ENCODE data around the gene DSN1. TPM values are rescaled to one million over a fixed set of nuclear protein-coding genes. Genes with fewer than 3 reads are reported as not detected.
"Not testable (repeated sequence)": the region's sequence is repeated elsewhere in the genome, so short reads cannot be mapped to it uniquely, and the experiment has no call there.

The DSN1 gene
- total RNA-seq, 2 experiments from 2014 or later = 36.0 to 42.7 TPM

DNA sequence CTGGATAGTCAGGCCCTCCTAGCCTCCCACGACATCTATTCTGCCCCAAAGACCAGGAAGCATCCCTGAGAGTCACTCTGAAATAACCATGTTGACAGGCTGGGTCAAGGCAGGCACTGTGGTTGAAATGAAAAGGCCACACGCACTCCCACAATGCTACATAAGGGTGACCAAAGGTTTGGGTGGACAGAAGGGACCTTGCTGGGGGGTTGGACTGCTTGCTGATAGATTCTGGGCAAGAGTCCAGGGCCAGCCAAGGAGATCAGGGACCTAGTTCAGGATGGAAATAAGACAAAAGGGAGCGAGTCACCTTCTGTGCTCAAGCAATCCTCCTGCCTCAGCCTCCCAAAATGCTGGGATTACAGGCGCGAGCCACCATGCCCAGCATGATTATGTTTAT, 32.5 kb upstream of the DSN1 start:
- CTCF ChIA-PET = no interaction called here
- peaks cover 2% of the 10 kb centered on the region for H3K4me1 Mint-ChIP-seq
- H3K27me3 Mint-ChIP-seq = no peaks in the 10 kb centered on the region
- H3K27ac Mint-ChIP-seq = no peak overlapping the region
- no peaks in the 10 kb centered on the region for H3K36me3 Mint-ChIP-seq
- no peak for DNase-seq
- no peak for ATAC-seq
- no peaks in the 10 kb centered on the region for H3K9me3 Mint-ChIP-seq (ENCODE audit: low read depth)
- H3K4me3 Mint-ChIP-seq = no peak overlapping the region

DNA sequence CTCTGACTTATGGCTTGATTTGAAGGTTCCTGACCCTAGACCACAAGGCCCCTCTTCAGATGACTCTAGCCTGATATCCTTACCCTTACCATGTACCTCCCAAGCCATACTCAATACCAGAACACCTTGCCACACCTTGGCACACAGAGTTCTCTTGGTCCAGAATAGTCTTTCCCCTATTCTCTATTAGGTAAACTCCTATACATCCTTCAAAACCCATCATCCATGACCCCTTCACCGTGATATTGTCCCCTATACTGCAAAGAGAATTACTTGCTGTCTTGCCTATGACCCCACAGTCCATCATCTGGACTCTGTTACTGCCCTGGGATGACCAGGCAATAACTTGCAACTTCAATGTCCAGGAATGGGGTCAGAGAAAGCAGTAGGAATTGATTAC, 31.8 kb upstream of the DSN1 start:
- no peaks in the 10 kb centered on the region for H3K9me3 Mint-ChIP-seq (ENCODE audit: low read depth)
- DNase-seq (no peak), ATAC-seq (no peak)
- H3K4me3 Mint-ChIP-seq = no peak overlapping the region
- H3K27ac Mint-ChIP-seq = no peak overlapping the region
- H3K27me3 Mint-ChIP-seq = no peaks in the 10 kb centered on the region
- CTCF ChIA-PET = no interaction called here
- no peaks in the 10 kb centered on the region for H3K36me3 Mint-ChIP-seq
- peaks cover 2% of the 10 kb centered on the region for H3K4me1 Mint-ChIP-seq

DNA sequence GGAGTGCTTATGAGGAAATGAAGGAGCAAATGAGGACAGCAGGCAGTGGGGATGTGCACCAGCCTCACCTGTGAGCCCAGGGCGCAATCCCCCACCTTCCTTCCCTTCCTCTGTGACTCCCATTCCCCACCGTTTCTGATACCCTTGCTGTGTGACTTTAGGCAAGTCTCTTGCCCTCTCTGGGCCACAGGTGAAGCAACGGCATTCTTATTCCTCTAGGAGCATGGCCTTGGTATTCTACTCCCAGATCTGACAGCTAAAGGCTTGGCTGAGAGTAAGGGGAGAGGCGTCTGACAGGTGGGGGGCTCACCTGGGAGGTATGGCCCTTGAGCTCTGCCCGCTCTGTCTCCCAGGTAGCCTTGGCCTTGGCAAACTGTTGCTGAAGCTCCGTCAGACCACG, 30.9 kb upstream of the DSN1 start:
- Mint-ChIP-seq H3K36me3 (no peaks in the 10 kb centered on the region), H3K27me3 (no peaks in the 10 kb centered on the region), H3K27ac (no peak overlapping the region), H3K9me3 (ENCODE audit: low read depth) (no peaks in the 10 kb centered on the region), H3K4me1 (peaks cover 2% of the 10 kb centered on the region), H3K4me3 (no peak overlapping the region)
- DNase-seq (no peak), ATAC-seq (no peak)
- CTCF ChIA-PET = no interaction called here

DNA sequence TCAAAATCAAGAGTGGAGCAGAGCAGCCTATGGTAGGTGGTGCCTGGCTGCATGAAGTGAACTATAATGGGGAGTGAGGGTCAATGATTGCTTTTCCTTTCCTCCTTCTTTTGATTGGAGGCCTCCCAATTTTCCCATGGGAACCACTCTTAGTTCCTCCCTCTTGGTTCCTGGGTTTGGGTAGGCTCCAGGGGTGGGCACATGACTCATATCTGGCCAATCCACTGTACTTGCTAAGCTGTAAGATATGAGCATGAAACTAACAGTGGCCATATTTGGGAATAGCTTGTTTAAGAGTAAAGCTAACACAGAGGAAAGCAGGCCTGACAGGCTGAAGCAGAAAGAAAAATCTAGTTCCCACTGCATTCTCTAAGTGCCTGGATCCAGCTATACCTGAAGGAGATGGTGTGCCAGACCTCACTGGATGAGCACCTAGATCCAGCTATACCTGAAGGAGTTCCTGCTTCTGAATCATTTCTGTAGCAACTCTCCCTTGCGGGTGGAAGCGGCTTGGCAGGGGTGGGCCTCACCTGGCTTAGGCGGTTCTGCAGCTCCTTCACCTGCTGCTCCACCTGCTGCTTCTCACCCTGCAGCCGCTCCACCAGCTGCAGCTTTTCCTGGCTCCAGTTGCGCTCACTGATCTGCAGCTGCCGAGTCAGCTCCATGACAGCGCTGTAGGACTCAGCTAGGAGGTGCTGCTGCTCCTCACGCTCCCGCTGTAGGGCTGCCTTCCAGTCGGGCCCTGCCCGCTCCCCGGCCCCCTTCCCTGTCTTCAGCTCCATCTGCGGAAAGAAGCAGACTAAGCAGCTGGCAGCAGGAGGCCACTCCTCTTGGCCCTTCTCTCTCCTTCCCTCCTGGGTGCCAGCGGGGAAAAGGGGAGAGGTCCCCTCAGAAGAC, 29.0 kb upstream of the DSN1 start:
- Mint-ChIP-seq H3K4me1 (no peaks in the 10 kb centered on the region), H3K9me3 (ENCODE audit: low read depth) (no peaks in the 10 kb centered on the region), H3K4me3 (no peak overlapping the region), H3K27ac (no peak overlapping the region), H3K27me3 (no peaks in the 10 kb centered on the region), H3K36me3 (no peaks in the 10 kb centered on the region)
- ATAC-seq (no peak), DNase-seq (no peak)
- CTCF ChIA-PET = interaction anchor here (0.5 to 1.3 kb wide), 3 partner anchors 10 to 194 kb away, joined by 3 to 4 read pairs (median 3); no protein-coding TSS in a partner anchor

DNA sequence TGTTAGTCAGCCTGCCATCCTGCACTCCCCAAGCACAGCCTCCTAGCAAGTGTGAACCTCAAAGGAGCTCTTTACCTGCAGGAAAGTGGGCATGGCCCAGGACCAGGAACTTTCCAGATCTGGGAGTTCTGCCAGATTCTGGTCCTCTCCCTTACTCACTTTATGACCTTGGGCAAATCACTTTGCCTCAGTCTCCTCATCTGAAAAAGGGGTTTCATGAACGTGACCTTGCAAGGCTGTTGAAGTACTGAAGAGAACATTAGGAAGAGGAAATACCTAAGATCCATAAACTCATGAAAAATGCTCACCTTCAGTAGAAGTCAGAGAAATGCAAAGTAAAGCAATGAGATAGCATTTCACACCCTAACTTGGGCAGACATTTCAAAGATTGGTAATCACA, 26.8 kb upstream of the DSN1 start:
- Mint-ChIP-seq H3K27ac (no peak overlapping the region), H3K4me3 (no peak overlapping the region), H3K9me3 (ENCODE audit: low read depth) (no peaks in the 10 kb centered on the region), H3K4me1 (no peaks in the 10 kb centered on the region), H3K27me3 (no peaks in the 10 kb centered on the region), H3K36me3 (no peaks in the 10 kb centered on the region)
- no peak for DNase-seq
- CTCF ChIA-PET = interaction anchor here (1.8 kb wide), 1 partner anchor 8 kb away, joined by 16 read pairs; no protein-coding TSS in a partner anchor
- no peak for ATAC-seq

DNA sequence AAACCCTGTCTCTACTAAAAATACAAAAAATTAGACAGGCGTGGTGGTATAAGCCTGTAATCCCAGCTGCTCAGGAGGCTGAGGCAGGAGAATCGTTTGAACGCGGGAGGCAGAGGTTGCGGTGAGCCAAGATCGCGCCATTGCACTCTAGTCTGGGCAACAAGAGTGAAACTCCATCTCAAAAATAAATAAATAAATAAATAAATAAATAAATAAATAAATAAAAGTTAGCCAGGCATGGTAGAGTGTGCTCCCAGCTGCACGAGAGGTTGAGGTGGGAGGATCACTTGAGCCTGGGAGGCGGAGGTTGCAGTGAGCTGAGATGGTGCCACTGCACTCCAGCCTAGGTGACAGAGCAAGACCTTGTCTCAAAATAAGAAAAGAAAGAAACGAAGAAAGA, 25.8 kb upstream of the DSN1 start:
- H3K27ac Mint-ChIP-seq; DNase-seq; H3K36me3 Mint-ChIP-seq; ATAC-seq; H3K4me3 Mint-ChIP-seq; H3K9me3 Mint-ChIP-seq (ENCODE audit: low read depth); H3K27me3 Mint-ChIP-seq; H3K4me1 Mint-ChIP-seq: not testable (repeated sequence)
- CTCF ChIA-PET = interaction anchor here (1.8 kb wide), 1 partner anchor 9 kb away, joined by 16 read pairs; no protein-coding TSS in a partner anchor

DNA sequence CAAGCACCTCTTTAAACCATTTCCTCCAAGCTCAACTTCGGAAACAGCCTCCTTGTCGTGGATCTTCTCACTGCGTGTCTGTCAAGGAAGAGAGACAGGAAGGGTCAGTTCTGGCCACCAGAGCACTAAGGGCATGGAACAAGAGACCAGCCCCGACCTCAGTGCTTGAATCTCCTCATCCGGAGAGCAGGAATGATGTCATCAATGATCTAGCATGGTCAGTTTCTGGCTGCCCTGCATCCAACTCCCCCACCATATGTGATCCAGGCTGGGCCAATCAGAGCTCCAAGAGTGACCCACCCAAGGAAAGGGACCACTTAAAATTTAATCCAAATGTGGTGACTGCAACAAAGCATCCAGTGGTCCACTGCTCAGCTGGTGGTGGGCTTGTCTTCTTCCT, 23.3 kb upstream of the DSN1 start:
- H3K36me3 Mint-ChIP-seq = no peaks in the 10 kb centered on the region
- H3K27me3 Mint-ChIP-seq = no peaks in the 10 kb centered on the region
- CTCF ChIA-PET = interaction anchor here (1.1 to 4.0 kb wide), 2 partner anchors 12 to 240 kb away, joined by 3 to 23 read pairs; no protein-coding TSS in a partner anchor
- no peak overlapping the region for H3K27ac Mint-ChIP-seq
- ATAC-seq (no peak), DNase-seq (no peak)
- no peaks in the 10 kb centered on the region for H3K4me1 Mint-ChIP-seq
- no peak overlapping the region for H3K4me3 Mint-ChIP-seq
- no peaks in the 10 kb centered on the region for H3K9me3 Mint-ChIP-seq (ENCODE audit: low read depth)

DNA sequence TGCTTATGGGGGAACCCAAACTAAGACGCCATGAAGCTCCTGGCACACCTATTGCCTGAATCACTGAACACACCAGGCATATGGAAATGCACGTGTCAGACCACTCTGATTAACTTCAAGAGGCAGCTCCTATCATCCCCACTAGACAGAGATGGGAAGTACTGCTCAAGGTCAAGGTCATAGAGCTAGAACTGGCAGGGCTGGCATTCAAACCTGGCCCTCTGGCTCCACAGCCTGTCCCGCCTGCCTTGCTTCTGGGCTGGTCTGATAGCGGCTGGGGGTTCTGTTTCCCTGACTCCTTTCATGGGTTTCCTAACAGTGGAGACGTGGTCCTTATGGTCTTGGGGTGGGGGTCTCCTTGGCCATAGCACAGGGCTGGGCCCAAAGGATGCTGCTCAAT, 22.6 kb upstream of the DSN1 start:
- Mint-ChIP-seq H3K4me3 (no peak overlapping the region), H3K27me3 (no peaks in the 10 kb centered on the region), H3K4me1 (no peaks in the 10 kb centered on the region), H3K36me3 (no peaks in the 10 kb centered on the region), H3K9me3 (ENCODE audit: low read depth) (no peaks in the 10 kb centered on the region), H3K27ac (no peak overlapping the region)
- CTCF ChIA-PET = interaction anchor here (4.0 kb wide), 1 partner anchor 12 kb away, joined by 23 read pairs; no protein-coding TSS in a partner anchor
- no peak for ATAC-seq
- DNase-seq = no peak

DNA sequence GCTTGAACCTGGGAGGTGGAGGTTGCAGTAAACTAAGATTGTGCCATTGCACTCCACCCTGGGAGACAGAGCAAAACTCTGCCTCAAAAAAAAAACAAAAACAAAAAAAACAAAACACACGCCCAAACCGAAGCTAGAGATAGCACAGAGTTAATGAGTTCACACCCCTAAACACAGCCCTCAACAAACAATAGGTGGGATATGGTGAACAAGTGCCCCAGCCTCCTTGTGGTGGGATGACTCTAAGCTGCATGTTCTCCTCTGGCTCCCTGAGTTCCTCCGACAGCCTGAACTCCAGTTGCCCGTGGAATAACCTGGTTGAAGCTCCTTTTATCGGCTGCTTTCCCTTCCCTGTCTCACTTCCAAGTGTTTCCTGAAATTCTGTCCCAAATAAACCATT, 22.1 kb upstream of the DSN1 start:
- no peaks in the 10 kb centered on the region for H3K4me1 Mint-ChIP-seq
- H3K36me3 Mint-ChIP-seq = no peaks in the 10 kb centered on the region
- H3K9me3 Mint-ChIP-seq (ENCODE audit: low read depth) = no peaks in the 10 kb centered on the region
- no peak for DNase-seq
- H3K27ac Mint-ChIP-seq = no peak overlapping the region
- CTCF ChIA-PET = interaction anchor here (4.0 kb wide), 1 partner anchor 13 kb away, joined by 23 read pairs; no protein-coding TSS in a partner anchor
- no peak overlapping the region for H3K4me3 Mint-ChIP-seq
- no peaks in the 10 kb centered on the region for H3K27me3 Mint-ChIP-seq
- no peak for ATAC-seq

DNA sequence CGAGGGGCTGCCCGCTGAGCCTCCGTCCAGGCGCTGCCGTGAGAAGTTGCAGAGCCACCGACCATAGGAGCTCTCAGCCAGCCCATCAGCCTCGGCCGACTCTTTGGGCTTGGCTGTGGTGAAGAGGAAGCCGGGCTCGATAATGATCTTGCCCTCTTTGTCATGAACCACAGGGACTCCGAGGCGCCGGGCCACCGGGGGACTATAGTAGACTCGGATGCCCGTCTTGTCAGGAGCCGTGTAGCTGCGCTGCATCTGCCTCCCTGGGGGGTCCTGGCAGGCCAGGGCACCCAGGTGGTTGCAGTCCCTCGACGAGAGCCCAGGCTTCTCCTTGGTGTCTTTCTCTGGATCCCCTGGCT, 20.5 kb upstream of the DSN1 start:
- CTCF ChIA-PET = interaction anchor here (2.5 kb wide), 1 partner anchor 14 kb away, joined by 6 read pairs; no protein-coding TSS in a partner anchor
- no peaks in the 10 kb centered on the region for H3K9me3 Mint-ChIP-seq (ENCODE audit: low read depth)
- no peaks in the 10 kb centered on the region for H3K4me1 Mint-ChIP-seq
- no peak for DNase-seq
- no peak overlapping the region for H3K4me3 Mint-ChIP-seq
- H3K27ac Mint-ChIP-seq = no peak overlapping the region
- H3K36me3 Mint-ChIP-seq = no peaks in the 10 kb centered on the region
- no peak for ATAC-seq
- H3K27me3 Mint-ChIP-seq = no peaks in the 10 kb centered on the region

DNA sequence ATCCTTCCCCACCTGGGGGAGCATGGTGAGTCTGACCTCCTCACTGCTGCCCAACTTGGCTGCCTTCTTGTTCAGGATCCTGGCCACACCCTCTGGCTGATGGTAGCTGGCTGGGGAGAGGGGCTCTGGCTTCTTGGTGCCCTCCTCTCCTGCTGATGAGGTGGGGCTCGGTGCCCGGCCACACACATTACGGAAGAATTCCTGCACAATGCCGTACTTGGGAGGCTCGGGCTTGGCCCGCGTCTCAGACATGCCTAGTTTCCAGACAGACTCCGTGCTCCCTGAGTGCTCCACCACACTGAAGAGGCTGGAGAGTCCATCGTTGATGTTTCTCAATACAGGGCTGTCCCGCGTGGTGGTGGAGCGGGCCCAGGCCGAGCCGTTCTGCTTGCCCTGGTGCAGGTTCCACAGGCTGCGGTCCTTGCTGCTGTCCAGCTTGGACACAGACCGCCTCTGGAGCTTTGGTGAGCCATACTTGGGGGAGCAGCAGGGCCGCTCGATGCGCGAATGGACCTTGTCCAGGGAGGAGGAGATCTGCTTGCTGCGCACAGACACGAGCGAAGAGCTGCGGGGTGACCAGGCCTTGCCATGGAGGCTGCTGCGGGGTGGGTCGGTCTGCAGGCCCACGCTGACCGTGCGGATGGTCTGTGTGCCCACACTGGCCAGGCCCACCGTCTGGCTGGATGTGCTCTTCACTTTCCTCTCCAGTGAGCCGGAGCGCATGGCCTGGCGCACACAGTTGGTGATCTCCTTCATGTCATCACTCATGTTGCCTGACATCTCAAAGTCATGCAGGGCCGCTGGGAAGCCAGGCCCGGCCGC, 19.9 kb upstream of the DSN1 start:
- ATAC-seq (no peak), DNase-seq (no peak)
- no peaks in the 10 kb centered on the region for H3K9me3 Mint-ChIP-seq (ENCODE audit: low read depth)
- H3K27me3 Mint-ChIP-seq = no peaks in the 10 kb centered on the region
- no peak overlapping the region for H3K4me3 Mint-ChIP-seq
- no peak overlapping the region for H3K27ac Mint-ChIP-seq
- CTCF ChIA-PET = interaction anchor here (0.9 to 2.5 kb wide), 3 partner anchors 9 to 37 kb away, joined by 3 to 6 read pairs (median 4); no protein-coding TSS in a partner anchor
- H3K4me1 Mint-ChIP-seq = no peaks in the 10 kb centered on the region
- no peaks in the 10 kb centered on the region for H3K36me3 Mint-ChIP-seq

DNA sequence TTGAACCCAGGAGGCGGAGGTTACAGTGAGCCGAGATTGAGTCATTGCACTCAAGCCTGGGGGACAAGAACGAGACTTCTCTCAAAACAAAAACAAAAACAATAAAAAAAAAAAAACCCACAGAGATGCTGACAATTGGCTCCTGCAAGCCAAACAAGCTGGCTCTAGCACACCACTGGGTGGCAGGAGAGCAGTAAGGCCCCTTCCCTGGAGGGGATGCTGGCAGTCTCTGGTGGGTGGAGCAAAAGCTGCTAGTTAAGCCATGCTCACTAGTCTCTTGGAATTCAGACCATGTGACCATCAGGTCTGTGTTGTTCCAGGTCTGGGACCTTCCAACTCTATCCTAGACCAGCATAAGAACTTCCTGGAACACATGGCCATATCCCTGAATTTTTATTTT, 18.9 kb upstream of the DSN1 start:
- Mint-ChIP-seq H3K27me3 (no peaks in the 10 kb centered on the region), H3K36me3 (no peaks in the 10 kb centered on the region), H3K9me3 (ENCODE audit: low read depth) (no peaks in the 10 kb centered on the region), H3K4me3 (no peak overlapping the region), H3K4me1 (no peaks in the 10 kb centered on the region), H3K27ac (no peak overlapping the region)
- CTCF ChIA-PET = interaction anchor here (0.8 to 2.5 kb wide), 6 partner anchors 10 to 91 kb away, joined by 3 to 6 read pairs (median 4); a partner anchor contains a TSS
- DNase-seq (peak; percentile 58), ATAC-seq (peak; percentile 75)

DNA sequence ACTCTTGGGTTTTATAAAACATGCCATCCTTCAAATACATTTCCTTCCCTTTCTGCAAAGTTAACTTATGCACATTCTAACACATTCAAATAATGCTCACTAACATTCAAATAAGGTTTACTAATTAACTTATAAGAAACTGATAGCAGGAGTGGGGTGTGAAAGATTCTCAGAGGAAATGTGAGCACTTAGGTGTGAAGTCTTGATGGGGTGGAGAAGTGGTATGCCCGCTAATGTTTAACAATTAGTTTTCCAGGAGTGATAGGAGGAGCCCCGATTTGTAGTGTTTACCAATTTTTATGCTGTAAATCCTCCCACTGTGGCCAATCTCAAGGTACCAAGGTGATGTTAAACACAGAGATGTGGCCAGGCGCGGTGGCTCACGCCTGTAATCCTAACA, 18.3 kb upstream of the DSN1 start:
- Mint-ChIP-seq H3K4me3 (no peak overlapping the region), H3K27me3 (no peaks in the 10 kb centered on the region), H3K9me3 (ENCODE audit: low read depth) (no peaks in the 10 kb centered on the region), H3K36me3 (no peaks in the 10 kb centered on the region), H3K27ac (no peak overlapping the region), H3K4me1 (no peaks in the 10 kb centered on the region)
- ATAC-seq = no peak
- DNase-seq = no peak
- CTCF ChIA-PET = interaction anchor here (0.8 to 2.5 kb wide), 5 partner anchors 11 to 92 kb away, joined by 3 to 6 read pairs (median 4); a partner anchor contains a TSS
